Stimulated activated effector memory CD8-positive, alpha-beta T cell treated with anti-CD3 and anti-CD28 coated beads, Interleukin-12 subunit alpha, Interleukin-12 subunit beta, amount 100 ng/mL, for 72 hours (primary cell): Measurements from ENCODE around the gene ASAP2.

Experiments used
- ATAC-seq: fragments of 150-1000 bp; cut with Tn5 transposase; 2 replicates; pipeline ENCODE4 v1.10.0; 2021
- DNase-seq, 2 donors: peaks; one replicate each; pipeline ENCODE4 v3.0.0; 2021 to 2022; ENCODE audit warnings: low spot score in 2 of 2
- H3K27ac Mint-ChIP-seq: one replicate; pipeline ENCODE4 v1.8.0; 2022; ENCODE audit warnings: mild to moderate bottlenecking, mixed read lengths
- H3K36me3 Mint-ChIP-seq: one replicate; pipeline ENCODE4 v1.8.0; 2022; ENCODE audit warnings: mild to moderate bottlenecking, mixed read lengths
- H3K4me1 Mint-ChIP-seq: one replicate; pipeline ENCODE4 v1.8.0; 2022; ENCODE audit warnings: mixed read lengths
- H3K4me3 Mint-ChIP-seq: one replicate; pipeline ENCODE4 v1.8.0; 2022; ENCODE audit warnings: mild to moderate bottlenecking, mixed read lengths
- H3K9me3 Mint-ChIP-seq: one replicate; pipeline ENCODE4 v1.8.0; 2022; ENCODE audit warnings: mixed read lengths

The ASAP2 gene

GRCh38 chr2:9205963-9206948, at the start of gene ASAP2:
ASAP2 (plus strand) TSS chr2:9206812; CDS start chr2:9207105, 293 bp downstream.
- peak; percentile 36 to 84 for DNase-seq
- Mint-ChIP-seq H3K4me1 (peaks cover 6% of the 10 kb centered on the region), H3K4me3 (peak within 1 kb of the TSS; percentile 52), H3K9me3 (no peaks in the 10 kb centered on the region), H3K36me3 (no peaks in the 10 kb centered on the region), H3K27ac (no peak within 1 kb of the TSS)
- ATAC-seq: peak; percentile 80

- Mint-ChIP-seq H3K36me3 (no peaks in the 10 kb centered on the region), H3K9me3 (no peaks in the 10 kb centered on the region), H3K27ac (no peak overlapping the region), H3K4me1 (no peaks in the 10 kb centered on the region), H3K4me3 (no peak overlapping the region)
- no peak for DNase-seq
- ATAC-seq: no peak
Observed at GRCh38 chr2:9158786-9159779, 47.5 kb upstream of the ASAP2 start.

- DNase-seq (no peak), ATAC-seq (no peak)
- H3K27ac Mint-ChIP-seq: no peak overlapping the region
- H3K4me1 Mint-ChIP-seq: no peaks in the 10 kb centered on the region
- no peaks in the 10 kb centered on the region for H3K36me3 Mint-ChIP-seq
- no peak overlapping the region for H3K4me3 Mint-ChIP-seq
- no peaks in the 10 kb centered on the region for H3K9me3 Mint-ChIP-seq
Observed at GRCh38 chr2:9160732-9161131, 45.9 kb upstream of the ASAP2 start.

- Mint-ChIP-seq H3K4me3 (no peak overlapping the region), H3K9me3 (no peaks in the 10 kb centered on the region), H3K4me1 (no peaks in the 10 kb centered on the region), H3K27ac (no peak overlapping the region), H3K36me3 (no peaks in the 10 kb centered on the region)
- DNase-seq (no peak), ATAC-seq (no peak)
Observed at GRCh38 chr2:9162841-9163240, 43.8 kb upstream of the ASAP2 start.

- Mint-ChIP-seq H3K36me3 (no peaks in the 10 kb centered on the region), H3K27ac (no peak overlapping the region)
Observed at GRCh38 chr2:9163306-9164111, 43.1 kb upstream of the ASAP2 start.

GRCh38 chr2:9164112-9164608, 42.5 kb upstream of the ASAP2 start:
- Mint-ChIP-seq H3K27ac (no peak overlapping the region), H3K9me3 (no peaks in the 10 kb centered on the region)
- DNase-seq: no peak

More at GRCh38 chr2:9163306-9164111, 43.1 kb upstream of the ASAP2 start:
- no peak for ATAC-seq
- Mint-ChIP-seq H3K4me3 (no peak overlapping the region), H3K9me3 (no peaks in the 10 kb centered on the region), H3K4me1 (no peaks in the 10 kb centered on the region)
- no peak for DNase-seq

GRCh38 chr2:9165625-9166024, 41.0 kb upstream of the ASAP2 start:
- Mint-ChIP-seq H3K4me3 (no peak overlapping the region), H3K27ac (no peak overlapping the region), H3K9me3 (no peaks in the 10 kb centered on the region), H3K4me1 (no peaks in the 10 kb centered on the region), H3K36me3 (no peaks in the 10 kb centered on the region)
- no peak for ATAC-seq
- DNase-seq: no peak

More at GRCh38 chr2:9164112-9164608, 42.5 kb upstream of the ASAP2 start:
- Mint-ChIP-seq H3K4me1 (no peaks in the 10 kb centered on the region), H3K36me3 (no peaks in the 10 kb centered on the region), H3K4me3 (no peak overlapping the region)
- ATAC-seq: no peak

GRCh38 chr2:9166579-9167377, 39.8 kb upstream of the ASAP2 start:
- H3K9me3 Mint-ChIP-seq: no peaks in the 10 kb centered on the region
- no peaks in the 10 kb centered on the region for H3K4me1 Mint-ChIP-seq
- ATAC-seq (no peak), DNase-seq (no peak)
- H3K36me3 Mint-ChIP-seq: no peaks in the 10 kb centered on the region
- H3K4me3 Mint-ChIP-seq: no peak overlapping the region
- no peak overlapping the region for H3K27ac Mint-ChIP-seq

GRCh38 chr2:9167718-9168657, 38.6 kb upstream of the ASAP2 start:
- no peak for DNase-seq
- Mint-ChIP-seq H3K4me1 (no peaks in the 10 kb centered on the region), H3K4me3 (no peak overlapping the region), H3K9me3 (no peaks in the 10 kb centered on the region), H3K36me3 (no peaks in the 10 kb centered on the region), H3K27ac (no peak overlapping the region)
- no peak for ATAC-seq

- DNase-seq: no peak
- no peak for ATAC-seq
- no peaks in the 10 kb centered on the region for H3K4me1 Mint-ChIP-seq
- H3K36me3 Mint-ChIP-seq: no peaks in the 10 kb centered on the region
- H3K9me3 Mint-ChIP-seq: no peaks in the 10 kb centered on the region
- H3K27ac Mint-ChIP-seq: no peak overlapping the region
- no peak overlapping the region for H3K4me3 Mint-ChIP-seq
Observed at GRCh38 chr2:9168821-9169221, 37.8 kb upstream of the ASAP2 start.

GRCh38 chr2:9169349-9170107, 37.1 kb upstream of the ASAP2 start:
- H3K27ac Mint-ChIP-seq: no peak overlapping the region
- H3K9me3 Mint-ChIP-seq: no peaks in the 10 kb centered on the region
- H3K4me1 Mint-ChIP-seq: no peaks in the 10 kb centered on the region
- no peaks in the 10 kb centered on the region for H3K36me3 Mint-ChIP-seq
- no peak for ATAC-seq
- DNase-seq: no peak
- no peak overlapping the region for H3K4me3 Mint-ChIP-seq

GRCh38 chr2:9170458-9171130, 36.0 kb upstream of the ASAP2 start:
- DNase-seq (no peak), ATAC-seq (no peak)
- H3K4me3 Mint-ChIP-seq: no peak overlapping the region
- H3K27ac Mint-ChIP-seq: no peak overlapping the region
- no peaks in the 10 kb centered on the region for H3K36me3 Mint-ChIP-seq
- H3K9me3 Mint-ChIP-seq: no peaks in the 10 kb centered on the region
- H3K4me1 Mint-ChIP-seq: no peaks in the 10 kb centered on the region
